Adrenal gland (tissue), 12 donors: Measurements from ENCODE around the gene CYBA. TPM values are rescaled to one million over a fixed set of nuclear protein-coding genes. Genes with fewer than 3 reads are reported as not detected.
A peak's percentile ranks its signal among the peaks of the same experiment; 100 is the strongest.

Experiments used
- DNase-seq, 7 donors: peaks; one replicate each; pipeline ENCODE4 v3.0.0-alpha.2; 2019 to 2020
- H3K27ac ChIP-seq, 5 donors: fragments of 200-600 bp; sonication (generic) in 4 of 5; 1 replicate in 3 of 5; 2 replicates in 2 of 5; pipeline versions ENCODE4 v1.5.1 to v1.8.0; 2016 to 2020; ENCODE audit warnings: mild to moderate bottlenecking in 1 of 5
- H3K27me3 ChIP-seq: fragments of 200-600 bp; 2 replicates; pipeline ENCODE4 v1.8.0; 2021
- H3K36me3 ChIP-seq, 2 donors: fragments of 200-600 bp; replicated peaks in 1 of 2; 1 replicate in 1 of 2; 2 replicates in 1 of 2; pipeline versions ENCODE4 v1.5.1 to v1.8.0; 2018 to 2022
- H3K4me1 ChIP-seq, 2 donors: fragments of 200-600 bp; replicated peaks in 1 of 2; 1 replicate in 1 of 2; 2 replicates in 1 of 2; pipeline versions ENCODE4 v1.5.1 to v1.8.0; 2018 to 2021
- H3K4me3 ChIP-seq, 4 donors: fragments of 200-600 bp; sonication (generic) in 3 of 4; one replicate each; pipeline ENCODE4 v1.5.1; 2016 to 2018
- H3K9me3 ChIP-seq, 3 donors: fragments of 200-600 bp; sonication (generic) in 1 of 3; replicated peaks in 1 of 3; 1 replicate in 2 of 3; 2 replicates in 1 of 3; pipeline versions ENCODE4 v1.5.1 to v1.8.0; 2016 to 2021
- POLR2A ChIP-seq, 2 donors: fragments of 450-650 bp; IDR thresholded peaks; one replicate each; pipeline ENCODE4 v1.6.1; 2017; ENCODE audit warnings: antibody characterized with exemption in 2 of 2, mild to moderate bottlenecking in 2 of 2, moderate library complexity in 1 of 2
- WGBS, 4 donors: extraction: QIAGEN DNeasy Blood & Tissue Kit in 2 of 4; methylation state at CpG; one replicate each; pipeline versions ENCODE4 v1.1.5 to v1.1.7; 2013 to 2017; 5-methylcytosine and 5-hydroxymethylcytosine counted together
- intact Hi-C, 2 donors: fragments of 100-400 bp; cut with DNase I; formaldehyde crosslinking; loops; one replicate each; pipeline versions ENCODE4 v1.14.1 to v1.15.0; 2022 to 2023
- polyA plus RNA-seq, 3 donors: library from polyadenylated mRNA; stranded (reverse); fragments of 200-250 nt in 2 of 3; fragments of 350-450 nt in 1 of 3; fragmentation: Illumina TruSeq in 1 of 3; extraction: RNeasy Lipid Tissue Mini Kit (QIAGEN cat#74804) in 1 of 3; gene quantifications; one replicate each; pipeline ENCODE4 v1.2.3, GENCODE V29; 2013 to 2014
- total RNA-seq, 9 donors: library from RNA; depleted of rRNA in 4 of 9; stranded (reverse); fragments of >200 nt in 4 of 9; fragments of 120-200 nt in 1 of 9; fragmentation: NEBNext Ultra II Directional in 1 of 9; extraction: Animal tissue kit (Norgen Biotek cat#: 25700) in 1 of 9; gene quantifications; one replicate each; pipeline versions ENCODE4 v1.1.0 to v1.2.4, GENCODE V29; 2013 to 2023
- TF ChIP-seq, protein P1 (sequence below), 6 experiments: fragments of 450-650 bp in 4 of 6; fragments of 200-600 bp in 2 of 6; sonication (generic) in 1 of 6; IDR thresholded peaks; 1 replicate in 5 of 6; 2 replicates in 1 of 6; pipeline versions ENCODE4 v1.5.1 to v1.8.0; 2016 to 2021; ENCODE audit warnings: antibody characterized with exemption in 6 of 6, mild to moderate bottlenecking in 2 of 6, moderate library complexity in 1 of 6
- donor health status: healthy with polysubstance abuse.
- donor health status: Bipolar disorder and iron deficiency.
- donor health status: DM: yes; HTN: yes; CAD: no.
- donor health status: DM: no; HTN: no; CAD: no.
- donor health status: DM: no; HTN: no; CAD: no.
- donor health status: DM: yes; HTN: yes; CAD: no.

CYBA gene
- total and polyA plus RNA-seq, 12 donors, result 19.6 to 374 (median 155) TPM

DNA sequence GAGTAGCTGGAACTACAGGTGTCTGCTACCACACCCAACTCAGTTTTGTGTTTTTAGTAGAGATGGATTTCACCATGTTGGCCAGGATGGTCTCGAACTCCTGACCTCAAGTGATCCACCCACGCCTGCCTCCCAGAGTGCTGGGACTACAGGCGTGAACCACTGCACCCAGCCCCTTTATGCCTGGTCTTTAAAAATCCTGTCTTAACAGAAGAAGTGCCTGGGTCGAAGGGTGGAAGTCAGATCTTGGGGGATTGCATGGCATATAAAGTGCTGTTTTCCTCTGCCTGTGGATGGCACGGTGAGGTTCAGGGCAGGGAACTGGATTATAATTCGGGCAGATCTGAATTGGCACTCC, 50.3 kb downstream of the CYBA start:
- no peak for TF ChIP-seq POLR2A (IDR thresholded peaks at IDR 0.05)
- TF ChIP-seq, protein P1, sequence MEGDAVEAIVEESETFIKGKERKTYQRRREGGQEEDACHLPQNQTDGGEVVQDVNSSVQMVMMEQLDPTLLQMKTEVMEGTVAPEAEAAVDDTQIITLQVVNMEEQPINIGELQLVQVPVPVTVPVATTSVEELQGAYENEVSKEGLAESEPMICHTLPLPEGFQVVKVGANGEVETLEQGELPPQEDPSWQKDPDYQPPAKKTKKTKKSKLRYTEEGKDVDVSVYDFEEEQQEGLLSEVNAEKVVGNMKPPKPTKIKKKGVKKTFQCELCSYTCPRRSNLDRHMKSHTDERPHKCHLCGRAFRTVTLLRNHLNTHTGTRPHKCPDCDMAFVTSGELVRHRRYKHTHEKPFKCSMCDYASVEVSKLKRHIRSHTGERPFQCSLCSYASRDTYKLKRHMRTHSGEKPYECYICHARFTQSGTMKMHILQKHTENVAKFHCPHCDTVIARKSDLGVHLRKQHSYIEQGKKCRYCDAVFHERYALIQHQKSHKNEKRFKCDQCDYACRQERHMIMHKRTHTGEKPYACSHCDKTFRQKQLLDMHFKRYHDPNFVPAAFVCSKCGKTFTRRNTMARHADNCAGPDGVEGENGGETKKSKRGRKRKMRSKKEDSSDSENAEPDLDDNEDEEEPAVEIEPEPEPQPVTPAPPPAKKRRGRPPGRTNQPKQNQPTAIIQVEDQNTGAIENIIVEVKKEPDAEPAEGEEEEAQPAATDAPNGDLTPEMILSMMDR (IDR thresholded peaks at IDR 0.05), result no peak
- no peak for DNase-seq
- H3K9me3 ChIP-seq, result no peaks in the 10 kb centered on the region
- 88 to 93% (median 91%) methylated on average over 4 to 6 of the region's 6 CpGs for WGBS, 4 donors
- H3K27me3 ChIP-seq, result no peaks in the 10 kb centered on the region
- H3K4me3 ChIP-seq, result no peak overlapping the region
- peaks cover 0 to 25% of the 10 kb centered on the region in 2 donors for H3K4me1 ChIP-seq
- peak overlapping the region in 3 of 5 donors; percentile 28 to 91 (median 74) for H3K27ac ChIP-seq
- intact Hi-C loops, result no loop called here
- H3K36me3 ChIP-seq, result peaks cover 0 to 41% of the 10 kb centered on the region in 2 donors

DNA sequence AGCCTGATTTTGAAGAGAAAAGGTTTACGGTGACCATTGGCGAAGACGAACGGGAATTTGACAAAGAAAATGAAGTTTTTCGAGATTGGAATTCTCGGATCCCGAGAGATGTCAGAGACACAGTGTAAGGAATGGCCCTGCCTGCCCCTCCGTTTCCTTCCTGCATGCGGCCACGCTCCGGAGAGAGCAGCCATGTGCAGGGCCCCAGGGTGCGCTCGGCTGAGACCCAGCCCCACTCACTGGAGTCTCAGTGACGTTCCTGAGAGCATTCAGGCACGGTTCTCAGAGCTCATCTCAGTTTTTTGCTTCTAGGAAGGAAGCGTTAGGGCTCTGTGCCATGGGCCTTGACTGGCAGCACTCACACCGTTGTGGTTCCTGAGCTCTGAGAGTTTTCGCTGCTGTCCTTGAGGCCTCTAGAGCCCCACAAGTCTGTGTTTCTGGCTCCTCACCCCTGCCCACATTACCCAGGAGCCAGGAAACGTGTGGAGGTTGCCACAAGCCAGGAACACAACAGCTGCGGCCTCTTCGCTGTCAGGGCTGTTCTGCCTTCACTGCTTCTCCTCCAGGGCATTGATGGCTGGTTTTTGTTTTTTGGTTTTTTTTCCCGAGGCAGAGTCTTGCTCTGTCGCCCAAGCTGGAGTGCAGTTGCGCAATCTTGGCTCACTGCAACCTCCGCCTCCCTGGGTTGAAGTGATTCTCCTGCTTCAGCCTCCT, 50.9 kb downstream of the CYBA start:
- peaks cover 0 to 25% of the 10 kb centered on the region in 2 donors for H3K4me1 ChIP-seq
- intact Hi-C loops, result no loop called here
- H3K9me3 ChIP-seq, result no peaks in the 10 kb centered on the region
- peaks cover 0 to 36% of the 10 kb centered on the region in 2 donors for H3K36me3 ChIP-seq
- no peaks in the 10 kb centered on the region for H3K27me3 ChIP-seq
- TF ChIP-seq POLR2A (IDR thresholded peaks at IDR 0.05), result no peak
- TF ChIP-seq, protein P1 (IDR thresholded peaks at IDR 0.05), result no peak
- WGBS, 4 donors, result 66 to 83% (median 72%) methylated on average over 23 to 25 of the region's 25 CpGs
- DNase-seq, result peak in 3 of 7 donors; percentile 32 to 48 (median 44)
- peak overlapping the region; percentile 8 to 91 (median 28) for H3K27ac ChIP-seq
- H3K4me3 ChIP-seq, result no peak overlapping the region

DNA sequence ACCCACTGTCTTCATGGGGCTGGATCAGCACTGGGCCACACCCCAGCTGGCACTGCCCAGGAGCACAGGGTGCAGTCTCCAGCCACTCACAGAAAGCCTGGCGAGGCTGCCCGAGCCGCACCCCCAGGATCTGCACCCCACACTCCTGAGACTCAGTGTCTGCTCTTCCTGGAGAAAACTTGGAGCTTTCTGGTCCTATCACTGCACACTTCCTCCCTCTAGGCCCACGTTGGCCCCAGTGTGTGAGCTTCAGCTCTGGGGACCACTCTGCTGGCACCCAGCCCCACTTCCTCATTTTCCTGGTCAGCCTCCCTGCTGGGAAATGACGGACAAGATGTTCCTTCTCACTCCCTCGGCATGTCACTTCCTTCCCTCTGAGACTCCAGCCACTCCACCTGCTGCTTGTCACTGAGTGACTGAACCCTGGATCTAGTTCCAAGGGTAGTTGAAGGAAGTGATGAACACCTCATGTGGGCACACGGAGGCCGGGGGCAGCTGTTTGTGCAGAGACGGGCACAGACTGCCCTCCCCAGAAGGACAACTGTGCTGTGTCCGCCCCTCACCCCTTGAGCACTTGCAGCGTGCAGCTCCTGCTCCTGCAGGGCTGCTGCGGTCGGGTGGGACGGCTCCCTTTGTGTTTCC, 51.6 kb downstream of the CYBA start:
- H3K36me3 ChIP-seq, result peaks cover 0 to 31% of the 10 kb centered on the region in 2 donors
- H3K4me3 ChIP-seq, result no peak overlapping the region
- 62 to 82% (median 70%) methylated on average over 9 to 14 of the region's 14 CpGs for WGBS, 4 donors
- no peaks in the 10 kb centered on the region for H3K27me3 ChIP-seq
- peak in 1 of 2 donors; percentile 12 for TF ChIP-seq POLR2A (IDR thresholded peaks at IDR 0.05)
- TF ChIP-seq, protein P1 (IDR thresholded peaks at IDR 0.05), result no peak
- H3K4me1 ChIP-seq, result peaks cover 0 to 25% of the 10 kb centered on the region in 2 donors
- peak overlapping the region; percentile 8 to 95 (median 28) for H3K27ac ChIP-seq
- DNase-seq, result peak; percentile 71 to 93 (median 85)
- intact Hi-C loops, result no loop called here
- no peaks in the 10 kb centered on the region for H3K9me3 ChIP-seq

DNA sequence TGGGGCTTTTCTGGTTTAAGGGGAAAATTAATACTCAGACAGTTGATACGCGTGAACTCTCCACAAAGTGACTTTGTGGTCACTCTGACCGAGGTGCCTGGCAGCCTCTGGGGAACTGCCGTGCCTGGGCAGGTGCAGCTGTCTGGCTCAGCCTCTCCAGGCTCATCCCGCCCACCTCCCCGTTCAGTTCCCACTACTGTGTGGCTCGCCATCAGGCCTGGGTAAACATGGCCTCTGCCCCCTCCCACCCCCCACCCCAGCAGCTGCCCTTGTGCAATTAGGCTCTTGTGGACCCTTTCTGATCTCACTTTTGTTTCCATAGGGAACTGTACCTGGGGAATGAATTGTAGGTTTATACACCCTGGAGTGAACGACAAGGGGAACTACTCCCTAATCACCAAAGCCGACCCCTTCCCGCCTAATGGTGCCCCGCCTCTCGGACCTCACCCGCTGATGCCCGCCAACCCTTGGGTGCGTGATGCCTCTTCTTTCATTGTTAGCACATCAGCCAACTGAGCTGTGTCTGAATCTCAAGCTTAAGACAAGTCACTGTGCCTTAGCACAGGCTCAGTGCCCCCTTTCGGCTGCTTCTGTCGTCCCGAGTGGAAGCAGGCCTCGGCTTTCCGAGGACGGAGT, 52.9 kb downstream of the CYBA start:
- no peaks in the 10 kb centered on the region for H3K9me3 ChIP-seq
- H3K4me3 ChIP-seq, result no peak overlapping the region
- DNase-seq, result no peak
- intact Hi-C loops, result no loop called here
- peaks cover 0 to 40% of the 10 kb centered on the region in 2 donors for H3K36me3 ChIP-seq
- peak overlapping the region in 2 of 5 donors; percentile 74 to 95 for H3K27ac ChIP-seq
- 86 to 89% (median 86%) methylated on average over 21 of the region's 21 CpGs for WGBS, 4 donors
- no peak for TF ChIP-seq POLR2A (IDR thresholded peaks at IDR 0.05)
- TF ChIP-seq, protein P1 (IDR thresholded peaks at IDR 0.05), result no peak
- H3K27me3 ChIP-seq, result no peaks in the 10 kb centered on the region
- H3K4me1 ChIP-seq, result peaks cover 0 to 25% of the 10 kb centered on the region in 2 donors
